NCI-H1092 treated with DMSO at 0.1 percent for 48 hours (cell line): ENCODE measurements around the gene ITGAE.
"Not testable (repeated sequence)": the region's sequence is repeated elsewhere in the genome, so short reads cannot be mapped to it uniquely, and the experiment has no call there.

Source experiments
- DNase-seq: peaks from one replicate; lab custom pipeline; 2025; lab: John Stamatoyannopoulos, UW

ITGAE gene

GRCh38 chr17:3800362-3801271 lies at the start of gene ITGAE:
Gene ITGAE (minus strand): TSS chr17:3801188. CDS start chr17:3801144, 44 bp downstream.
- DNase-seq, result no peak

DNA sequence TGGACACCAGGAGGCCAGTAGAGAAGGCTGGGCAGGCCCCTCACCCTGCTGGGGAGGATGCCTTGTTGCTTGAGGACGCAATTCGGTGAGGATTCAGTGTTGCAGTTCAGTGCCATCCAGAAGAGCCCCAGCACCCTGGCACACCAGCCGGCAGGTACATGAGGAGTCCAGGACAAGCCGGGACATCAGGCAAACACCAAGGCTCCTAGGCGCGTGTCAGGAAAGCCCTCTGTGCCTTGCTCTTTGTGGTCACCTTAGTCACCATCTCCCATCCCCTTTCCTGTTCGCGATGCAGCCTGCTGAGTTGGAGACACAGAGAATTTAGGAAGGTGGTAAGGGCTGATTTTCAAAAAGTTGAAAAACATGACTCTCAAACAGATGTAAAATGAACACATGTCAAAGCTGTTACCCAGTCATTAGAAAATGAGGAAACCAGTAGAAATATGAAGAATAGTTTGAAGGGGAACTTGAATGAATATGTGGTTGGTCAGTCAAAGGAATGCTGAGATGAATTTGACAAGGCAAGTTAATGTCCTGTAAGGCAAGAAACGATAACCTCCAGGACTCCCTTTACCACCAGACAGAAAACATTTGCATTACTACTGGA lies 47.3 kb upstream of the ITGAE start:
- DNase-seq, result no peak

- no peak for DNase-seq
Observed at GRCh38 chr17:3847165-3847670, 46.2 kb upstream of the ITGAE start.

- DNase-seq, result no peak
Observed at GRCh38 chr17:3846437-3847164, 45.6 kb upstream of the ITGAE start.

DNA sequence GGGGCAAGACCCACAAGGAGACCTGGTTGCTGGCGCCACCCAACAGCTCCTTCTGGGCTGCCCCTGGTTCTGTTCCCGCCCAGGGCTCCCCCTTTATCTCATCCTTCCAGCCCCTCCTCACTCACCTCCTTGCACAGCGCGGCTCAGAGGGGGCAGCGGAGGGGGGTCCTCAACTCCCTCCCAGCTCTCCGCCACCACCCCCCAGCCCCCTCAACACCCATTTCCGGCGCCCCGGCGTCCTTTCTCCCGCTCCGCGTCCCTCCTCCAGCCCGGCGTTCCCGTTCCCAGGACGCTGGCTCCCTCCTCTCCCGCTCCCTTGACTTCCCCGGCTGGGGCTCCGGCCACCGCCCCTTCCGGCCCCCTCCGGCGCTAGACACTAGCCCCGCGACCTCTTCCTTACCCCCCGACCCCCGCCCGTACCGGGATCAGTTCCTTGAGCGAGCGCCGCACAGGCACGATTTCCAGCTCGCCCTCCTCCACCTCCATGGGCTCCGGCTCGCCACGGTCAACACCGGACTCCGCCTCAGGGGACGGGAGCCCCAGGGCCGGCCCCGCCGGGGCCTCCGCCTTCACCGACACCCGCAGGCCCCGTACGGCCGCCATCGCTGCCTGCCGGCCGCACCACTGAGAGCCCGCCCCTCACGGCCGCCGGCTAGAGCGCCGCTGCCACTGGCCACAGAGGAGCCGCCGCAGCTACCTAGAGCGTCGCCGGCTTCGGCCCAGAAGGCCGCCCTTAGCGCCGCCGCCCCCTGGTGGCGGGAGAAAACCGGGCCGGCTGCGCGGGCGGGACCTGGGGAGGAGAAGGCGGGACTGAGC lies 44.8 kb upstream of the ITGAE start, which contains the start of gene NCBP3:
Gene NCBP3 (minus strand): TSS at position 626 of the 816 bp plus-strand sequence. CDS start 23 bp downstream, at position 603.
- DNase-seq, result peak; percentile 74

- no peak for DNase-seq
Observed at GRCh38 chr17:3845291-3845620, 44.3 kb upstream of the ITGAE start.

GRCh38 chr17:3844556-3844955 lies 43.6 kb upstream of the ITGAE start:
- DNase-seq, result not testable (repeated sequence)

- DNase-seq, result no peak
Observed at GRCh38 chr17:3843935-3844516, 43.0 kb upstream of the ITGAE start.

DNA sequence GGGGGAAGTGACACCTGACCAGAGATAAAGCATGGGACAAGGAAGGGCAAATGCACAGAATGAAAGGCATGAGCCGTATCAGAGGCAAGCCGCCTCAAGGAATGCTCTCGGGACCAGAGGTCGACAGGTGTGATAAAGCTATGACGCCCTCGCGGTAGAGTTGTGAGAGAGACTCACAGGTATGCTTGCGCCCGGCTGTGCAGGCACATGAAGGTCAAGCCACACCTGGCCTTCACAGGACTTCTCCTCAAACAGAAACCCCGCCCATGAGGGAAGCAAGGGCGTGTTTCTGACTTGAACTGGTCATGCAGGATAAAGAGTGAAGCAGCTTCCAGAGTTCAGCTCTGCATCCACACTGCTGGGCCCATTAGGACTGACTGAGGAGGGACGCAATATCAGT lies 37.2 kb upstream of the ITGAE start:
- no peak for DNase-seq

- DNase-seq, result no peak
Observed at GRCh38 chr17:3836551-3836950, 35.6 kb upstream of the ITGAE start.

DNA sequence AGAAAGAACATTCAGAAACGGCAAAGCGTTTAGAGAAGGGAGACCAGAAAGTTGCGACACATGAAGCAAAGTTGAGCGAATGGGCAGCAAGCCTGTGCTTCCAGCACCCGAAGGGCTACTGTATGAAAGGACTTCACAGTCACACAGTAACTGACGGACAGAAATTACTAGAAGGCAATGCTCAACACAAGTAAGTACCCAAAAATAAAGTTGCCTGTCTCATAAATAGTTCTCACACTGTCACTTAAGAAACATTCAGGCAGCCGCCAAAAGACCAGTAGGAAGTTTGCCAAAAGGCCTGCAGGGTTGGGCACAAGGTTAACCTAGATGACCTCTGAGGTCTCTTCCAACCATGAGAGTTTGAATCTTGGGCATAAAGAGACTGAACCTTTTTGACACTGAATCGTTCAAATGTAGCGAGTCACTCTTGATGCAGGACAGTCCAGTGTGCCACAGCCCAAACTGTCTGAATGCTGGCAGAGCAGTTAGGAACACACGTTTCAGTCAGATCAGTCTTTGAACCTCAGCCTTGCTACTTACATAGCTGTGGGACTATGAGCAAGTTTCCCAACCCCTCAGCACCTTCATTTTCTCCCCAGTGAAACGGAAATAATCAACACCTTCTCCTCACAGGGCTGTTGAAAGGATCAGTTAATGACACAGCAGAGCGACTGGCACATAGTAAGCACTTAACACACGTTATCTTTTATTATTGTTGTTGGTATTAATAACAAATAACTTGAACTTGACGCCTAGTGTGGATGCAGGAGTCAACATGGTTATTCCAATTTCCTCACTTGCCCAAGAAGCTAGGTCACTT lies 34.6 kb upstream of the ITGAE start:
- no peak for DNase-seq

GRCh38 chr17:3834811-3835210 lies 33.8 kb upstream of the ITGAE start:
- no peak for DNase-seq

GRCh38 chr17:3828852-3829232 lies 27.9 kb upstream of the ITGAE start:
- no peak for DNase-seq

GRCh38 chr17:3828151-3828851 lies 27.3 kb upstream of the ITGAE start:
- no peak for DNase-seq

- peak; percentile 1 for DNase-seq
Observed at GRCh38 chr17:3827124-3827773, 26.3 kb upstream of the ITGAE start.

- DNase-seq, result no peak
Observed at GRCh38 chr17:3826191-3826590, 25.2 kb upstream of the ITGAE start.

GRCh38 chr17:3821101-3821500 lies 20.1 kb upstream of the ITGAE start:
- DNase-seq, result no peak

DNA sequence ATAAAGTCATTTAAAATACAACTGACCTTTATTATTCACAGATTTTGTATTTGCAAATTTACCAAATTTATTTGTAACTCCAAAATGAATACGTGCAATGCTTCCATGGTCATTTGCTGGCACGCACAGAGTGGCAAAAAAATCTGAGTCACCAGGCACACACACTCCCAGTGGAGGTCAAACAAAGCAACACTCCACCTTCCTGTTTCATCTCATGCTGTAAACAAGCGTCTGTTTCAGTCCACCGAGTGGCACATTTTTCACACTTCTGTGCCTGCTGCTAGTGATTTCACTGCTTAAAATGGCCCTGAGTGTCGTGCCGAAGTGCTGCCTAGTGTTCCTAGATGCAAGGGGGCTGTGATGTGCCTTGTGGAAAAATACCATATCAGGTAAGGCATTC lies 17.8 kb upstream of the ITGAE start:
- DNase-seq, result no peak
